Stimulated activated CD4-positive, alpha-beta T cell treated with anti-CD3 and anti-CD28 coated beads, Interleukin-1b, Interleukin-23, amount 100 ng/mL, for 1 hour (primary cell): ENCODE data around the gene PDE1C.
"Not testable (repeated sequence)": the region's sequence is repeated elsewhere in the genome, so short reads cannot be mapped to it uniquely, and the experiment has no call there.

Experiments
- DNase-seq, 2 donors: peaks; one replicate each; pipeline ENCODE4 v3.0.0-alpha.2; 2020; ENCODE audit warnings: low read depth in 2 of 2

The PDE1C gene

DNA sequence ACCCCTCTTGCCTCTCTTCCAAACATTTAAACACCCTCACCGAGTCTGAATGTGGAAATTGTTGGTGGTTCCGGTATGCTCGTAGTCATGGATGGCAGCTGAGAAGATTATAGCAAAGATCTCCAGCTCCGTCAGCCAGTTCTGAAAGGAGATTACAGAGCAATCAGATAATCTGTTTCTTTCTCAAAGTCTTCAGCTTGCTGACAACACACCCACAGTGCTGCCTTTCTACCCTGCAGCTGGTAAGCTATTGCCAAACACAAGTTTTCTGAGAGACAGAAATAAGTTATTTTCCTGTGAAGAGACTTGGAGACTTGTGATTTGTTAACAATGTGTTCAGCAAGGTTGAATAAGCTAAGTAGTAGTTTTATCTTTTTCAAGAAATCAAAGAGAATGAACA, 219.6 kb downstream of the PDE1C start:
- no peak for DNase-seq

DNA sequence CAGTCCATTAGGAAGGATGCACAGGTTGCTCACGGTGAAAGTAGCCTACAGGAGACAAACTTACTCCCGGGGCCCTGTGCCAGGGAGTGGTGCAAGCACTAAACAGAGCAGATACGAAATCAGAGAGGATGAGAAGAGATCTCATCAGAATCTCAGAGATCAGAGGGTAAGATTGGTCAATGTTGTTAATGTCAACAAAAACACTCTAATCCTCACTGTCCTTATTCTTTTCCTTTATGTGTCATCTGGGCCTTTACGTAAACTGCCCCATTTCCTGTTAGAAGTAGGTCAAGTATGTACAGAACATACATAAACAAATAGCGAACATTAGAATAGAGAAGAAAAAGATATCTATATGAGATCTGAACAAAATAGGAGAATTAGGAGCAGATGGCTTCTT, 220.1 kb downstream of the PDE1C start:
- no peak for DNase-seq

DNA sequence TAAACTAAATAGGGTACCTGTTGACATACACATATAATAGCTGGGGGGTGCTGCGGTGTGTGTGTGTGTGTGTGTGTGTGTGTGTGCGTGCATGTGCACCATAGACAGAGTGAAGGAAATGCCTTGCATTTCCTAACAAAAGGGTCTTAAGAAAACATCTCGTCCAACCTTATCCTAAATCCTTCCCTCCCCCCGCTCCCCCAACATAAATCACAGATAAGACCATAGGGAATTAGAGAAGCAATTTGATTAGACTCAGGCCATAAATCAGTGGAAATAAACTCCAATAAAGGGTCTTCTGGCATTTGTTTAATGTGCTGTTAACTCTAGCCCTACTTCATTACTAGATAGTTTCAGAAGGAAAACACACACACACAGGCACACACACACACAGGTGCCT, 234.7 kb downstream of the PDE1C start:
- DNase-seq, result no peak

DNA sequence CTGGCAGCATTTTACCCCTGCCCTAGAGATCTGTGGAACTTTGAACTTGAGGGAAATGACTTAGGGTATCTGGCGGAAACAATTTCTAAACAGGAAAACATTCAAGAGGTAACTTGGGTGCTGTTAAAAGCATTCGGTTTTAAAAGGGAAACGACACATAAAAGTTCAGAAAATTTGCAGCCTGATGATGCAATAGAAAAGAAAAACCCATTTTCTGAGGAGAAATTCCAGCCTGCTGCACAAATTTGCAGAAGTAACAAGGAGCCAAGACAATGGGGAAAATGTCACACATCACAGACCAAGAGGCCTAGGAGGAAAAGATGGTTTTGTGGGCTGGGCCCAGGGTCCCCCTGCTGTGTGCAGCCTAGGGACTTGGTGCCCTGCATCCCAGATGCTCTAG, 236.6 kb downstream of the PDE1C start:
- not testable (repeated sequence) for DNase-seq

DNA sequence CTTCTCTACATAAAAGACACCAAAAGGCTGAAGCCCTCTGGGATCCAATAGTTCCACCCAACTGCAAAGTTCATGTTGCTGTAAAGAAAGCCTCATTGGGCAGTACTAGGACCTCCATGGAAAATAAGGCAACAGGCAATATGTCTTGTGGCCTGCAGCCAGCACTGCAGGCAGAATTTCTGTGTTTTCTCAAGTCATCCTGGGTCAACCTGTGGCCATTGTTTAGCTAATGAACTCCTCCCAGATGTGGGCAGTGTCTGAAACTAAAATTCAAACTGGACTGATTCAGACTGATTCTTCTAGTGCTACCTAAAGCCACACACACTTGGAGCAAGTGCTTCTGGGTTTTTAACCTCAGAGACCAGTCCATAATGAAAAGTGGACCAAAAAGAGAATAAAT, 241.7 kb downstream of the PDE1C start:
- no peak for DNase-seq

DNA sequence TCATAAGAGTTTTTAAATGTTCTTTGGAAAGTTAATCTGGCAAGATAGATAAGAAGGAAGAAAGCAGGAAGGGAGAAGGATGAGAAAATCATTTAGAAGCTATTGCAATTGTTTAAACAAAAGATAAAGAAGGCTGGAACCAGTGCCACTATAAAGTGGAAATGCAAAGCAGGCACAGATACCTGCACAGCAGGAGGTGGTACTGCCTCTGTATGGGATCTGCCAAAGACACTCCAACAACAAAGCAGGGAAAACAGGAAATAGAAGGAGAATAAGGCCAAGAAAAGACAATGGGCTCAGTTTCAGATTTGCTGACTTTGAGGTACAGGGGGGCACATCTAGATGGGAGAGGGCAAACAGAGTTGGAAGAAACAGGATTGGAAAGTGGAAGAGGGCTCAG, 244.6 kb downstream of the PDE1C start:
- DNase-seq, result no peak

DNA sequence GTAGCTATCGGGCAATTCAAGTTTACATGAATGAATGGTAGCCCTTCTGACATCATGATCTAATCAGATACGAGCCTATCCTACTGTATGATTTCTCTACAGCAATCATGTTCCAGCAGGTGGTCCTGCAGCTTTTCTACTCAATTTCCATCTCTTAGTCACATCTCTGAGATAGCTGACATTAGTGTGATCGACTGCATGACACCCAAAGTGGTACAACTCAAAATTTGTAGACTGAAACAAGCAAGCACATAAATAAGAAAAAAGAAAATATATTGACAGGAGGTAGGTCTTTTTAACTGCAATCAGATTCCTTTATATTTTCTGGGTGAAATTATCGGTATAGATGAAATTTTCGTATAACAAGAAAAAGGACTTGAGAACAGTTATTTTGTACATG, 251.2 kb downstream of the PDE1C start:
- DNase-seq, result no peak

DNA sequence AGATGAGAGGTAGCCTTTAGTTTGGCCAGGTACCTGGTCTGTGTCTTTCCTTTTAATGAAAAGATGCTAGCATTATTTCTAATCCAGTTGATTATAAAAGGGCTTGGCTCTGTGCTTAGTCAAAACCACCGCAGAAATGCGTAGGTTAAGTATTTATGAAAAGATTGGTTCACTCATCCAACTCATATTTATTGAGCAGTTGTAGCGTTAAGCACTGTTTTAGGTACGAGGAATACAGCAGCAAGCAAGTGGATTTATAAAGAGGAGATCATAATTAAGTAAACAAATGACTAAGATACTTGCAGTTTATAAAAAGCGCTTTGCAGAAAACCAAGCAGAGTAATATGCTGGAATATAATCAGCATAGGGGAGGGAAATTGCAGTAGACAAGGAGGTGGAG, 253.4 kb downstream of the PDE1C start:
- DNase-seq, result no peak

DNA sequence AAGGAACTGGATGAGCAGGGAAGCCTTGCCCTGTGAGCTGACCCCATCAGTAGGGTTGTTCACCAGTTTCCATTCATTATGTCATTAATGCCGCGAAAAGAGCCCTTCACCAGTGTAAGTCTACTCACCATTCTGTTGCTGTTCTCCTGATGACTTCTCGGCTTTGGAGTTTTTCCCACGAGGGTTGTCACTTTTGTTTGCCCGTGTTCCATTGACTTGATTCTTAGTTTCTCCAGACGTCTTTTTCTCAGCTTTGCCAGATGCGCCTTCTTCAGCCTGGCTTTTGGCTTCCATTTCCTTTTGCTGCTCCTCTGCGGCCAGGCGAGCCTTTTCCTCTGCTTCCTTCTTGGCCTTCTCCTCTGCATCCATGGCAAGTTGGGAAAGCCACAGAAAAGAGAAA, 254.4 kb downstream of the PDE1C start:
- no peak for DNase-seq

DNA sequence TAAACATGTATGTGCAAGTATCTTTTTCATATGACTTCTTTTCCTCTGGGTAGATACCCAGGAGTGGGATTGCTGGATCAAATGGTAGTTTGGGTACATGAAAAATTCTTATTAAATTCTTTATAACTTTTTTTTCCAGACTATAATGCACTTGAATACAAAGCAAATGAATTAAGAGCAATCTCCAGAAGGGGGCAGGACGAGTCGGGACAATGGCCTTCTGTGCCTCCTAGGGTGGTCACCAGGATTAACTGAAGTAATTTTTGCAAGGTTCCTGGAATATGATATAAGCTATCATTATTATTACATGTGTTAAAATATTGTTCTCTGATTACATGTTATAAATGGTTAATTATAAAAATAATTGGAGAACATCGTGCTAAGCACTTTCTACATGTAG, 256.0 kb downstream of the PDE1C start:
- DNase-seq, result no peak

DNA sequence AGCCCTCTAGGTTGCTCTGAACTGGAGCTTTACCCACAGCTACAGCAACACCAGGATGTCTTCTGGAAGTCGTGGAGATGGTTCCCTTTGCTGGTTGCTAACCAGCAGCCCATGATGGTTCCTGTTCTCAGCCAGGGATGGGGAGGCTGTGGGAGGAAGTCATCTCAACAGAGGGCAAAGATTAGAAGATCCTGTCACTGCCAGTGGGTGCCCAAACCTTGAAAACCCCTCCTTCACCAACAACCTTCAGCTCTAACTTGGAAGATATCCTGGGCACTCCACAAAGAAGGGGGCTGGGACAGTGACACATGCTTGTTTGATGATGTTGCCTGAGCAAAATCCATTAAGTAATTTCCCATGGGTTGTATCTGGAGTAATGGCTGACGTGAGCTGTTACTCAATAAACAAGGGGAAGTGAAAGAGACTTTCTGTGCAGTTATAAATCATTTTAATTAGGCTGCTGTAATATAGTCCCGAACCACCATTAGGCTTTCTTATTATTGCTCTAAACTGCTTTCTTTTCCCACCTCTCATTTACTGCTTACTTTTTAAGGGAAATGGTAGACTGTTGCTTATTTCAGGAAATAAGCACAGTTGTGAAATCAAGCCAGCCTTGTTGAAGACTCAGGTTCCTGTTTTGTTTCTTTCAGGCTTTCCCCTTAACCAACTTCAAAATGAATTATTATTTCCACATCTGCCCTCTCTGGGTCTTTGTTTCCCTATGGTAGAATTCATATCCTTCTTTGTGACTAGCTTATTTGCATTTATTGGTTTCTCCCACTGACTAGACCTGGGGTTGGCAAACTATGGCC, 258.4 kb downstream of the PDE1C start:
- no peak for DNase-seq

DNA sequence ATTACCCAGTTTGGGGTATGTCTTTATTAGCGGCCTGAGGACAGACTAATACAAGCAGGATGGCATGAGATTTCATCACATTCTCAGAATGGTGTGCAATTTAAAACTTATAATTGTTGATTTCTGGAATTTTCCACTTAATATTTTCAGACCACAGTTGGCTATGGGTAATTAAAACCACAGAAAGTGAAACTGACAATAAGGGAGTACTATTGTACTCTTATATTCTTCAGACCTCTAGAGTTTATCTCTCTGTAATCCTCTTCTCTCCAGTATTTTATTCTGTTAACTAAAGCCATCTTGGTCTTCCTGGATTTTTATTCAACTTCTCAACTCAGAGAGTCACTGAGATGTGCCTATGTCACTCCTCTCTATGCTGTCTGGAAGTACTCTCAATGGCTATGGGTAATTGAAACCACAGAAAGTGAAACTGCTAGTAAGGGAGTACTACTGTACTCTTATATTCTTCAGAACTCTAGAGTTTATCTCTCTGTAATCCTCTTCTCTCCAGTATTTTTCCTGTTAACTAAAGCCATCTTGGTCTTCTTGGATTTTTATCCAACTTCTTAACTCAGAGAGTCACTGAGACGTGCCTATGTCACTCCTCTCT, 264.9 kb downstream of the PDE1C start:
- DNase-seq, result no peak

DNA sequence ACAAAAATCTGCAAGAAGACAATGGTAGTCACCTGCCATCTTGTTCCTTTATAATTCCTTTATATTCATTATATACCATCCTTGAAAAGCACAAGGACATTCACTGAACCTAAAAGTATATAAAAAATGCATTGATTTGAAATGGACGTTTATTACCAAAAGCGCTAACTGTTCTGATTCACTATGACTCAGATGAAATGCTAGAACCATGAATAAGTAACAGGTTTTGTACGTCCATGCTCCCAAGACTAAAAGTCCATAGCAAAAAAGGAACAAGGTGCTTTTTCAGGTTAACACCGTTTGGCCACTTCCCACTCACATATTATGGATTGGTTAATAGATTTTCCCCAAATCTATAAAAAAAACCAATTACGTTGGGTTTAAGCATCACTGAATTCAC, 273.8 kb downstream of the PDE1C start:
- no peak for DNase-seq

DNA sequence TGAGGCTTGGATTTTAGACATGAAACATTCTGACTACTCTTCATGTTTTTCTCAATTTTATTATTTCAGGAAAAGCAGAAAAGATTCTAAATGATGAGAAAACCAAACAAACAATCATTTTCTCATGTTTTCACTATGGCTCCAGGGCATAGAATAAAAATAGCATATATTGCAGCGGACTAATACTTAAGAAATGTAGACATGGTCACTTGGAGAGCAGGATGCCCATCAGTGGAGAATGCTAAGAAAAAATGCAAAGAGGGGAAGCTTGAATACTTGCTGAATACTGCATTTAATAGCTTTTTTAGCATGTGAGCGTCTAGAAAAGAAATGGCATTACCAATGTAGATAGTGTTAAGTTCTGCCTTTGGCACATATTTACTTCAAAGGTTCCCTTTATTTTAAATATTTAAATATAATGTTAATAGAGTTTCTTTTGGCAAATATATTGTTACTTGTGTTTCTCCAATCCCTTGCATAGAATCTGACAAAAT, 275.3 kb downstream of the PDE1C start:
- DNase-seq, result no peak

DNA sequence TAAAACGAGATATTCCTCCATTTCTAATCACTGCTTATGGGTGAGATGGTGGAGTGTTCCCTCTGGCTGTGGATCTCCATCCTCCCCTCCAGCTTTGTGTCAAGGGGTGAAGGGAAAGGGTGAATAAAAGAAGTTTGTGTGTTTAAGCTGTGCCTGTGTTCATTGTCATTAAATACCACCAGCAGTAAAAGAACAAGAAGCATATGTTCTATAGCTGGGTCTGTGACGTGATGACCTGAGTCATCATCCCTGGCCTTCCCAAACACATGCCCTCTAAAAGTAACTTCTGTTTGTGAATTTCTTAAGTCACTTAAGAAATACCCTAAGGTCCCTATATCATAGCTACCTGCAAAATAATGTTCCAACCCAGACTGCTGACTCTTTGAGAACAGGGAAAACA, 278.3 kb downstream of the PDE1C start:
- DNase-seq, result no peak

DNA sequence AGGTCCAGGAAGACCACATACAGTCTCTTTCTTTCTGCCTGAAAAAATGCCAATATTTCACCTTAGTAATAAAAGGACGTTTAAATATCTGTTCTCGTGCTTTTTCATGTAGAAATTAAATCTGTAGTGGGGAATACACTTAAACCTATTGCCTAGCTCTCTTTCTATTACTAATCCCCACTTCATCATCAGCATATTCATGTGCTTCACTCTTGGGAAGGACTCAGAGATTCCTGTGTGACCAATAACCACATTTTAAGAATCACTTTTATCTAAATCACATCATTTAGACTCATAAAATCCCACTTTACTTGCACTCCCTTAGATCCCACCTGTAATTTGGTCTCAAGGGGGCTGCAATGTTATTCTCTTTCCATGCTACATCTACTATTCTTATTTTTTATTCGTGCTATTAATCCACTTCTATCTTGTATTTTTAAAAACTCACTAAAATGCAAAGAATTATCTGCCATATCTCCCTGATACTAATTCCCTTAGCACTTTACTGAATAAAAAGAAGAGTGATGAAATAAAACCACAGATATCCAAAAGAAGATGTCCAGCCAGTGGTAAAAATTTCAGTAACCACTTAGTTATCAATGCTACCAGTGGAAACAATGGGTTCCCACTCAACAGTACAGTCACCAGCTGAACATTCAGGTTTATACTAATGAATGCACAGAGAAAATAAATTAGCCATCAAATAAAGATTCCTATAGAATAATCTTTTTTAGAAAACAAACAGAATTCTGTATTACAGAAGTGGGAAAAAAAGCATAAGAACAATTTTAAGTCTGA, 281.1 kb downstream of the PDE1C start:
- no peak for DNase-seq

DNA sequence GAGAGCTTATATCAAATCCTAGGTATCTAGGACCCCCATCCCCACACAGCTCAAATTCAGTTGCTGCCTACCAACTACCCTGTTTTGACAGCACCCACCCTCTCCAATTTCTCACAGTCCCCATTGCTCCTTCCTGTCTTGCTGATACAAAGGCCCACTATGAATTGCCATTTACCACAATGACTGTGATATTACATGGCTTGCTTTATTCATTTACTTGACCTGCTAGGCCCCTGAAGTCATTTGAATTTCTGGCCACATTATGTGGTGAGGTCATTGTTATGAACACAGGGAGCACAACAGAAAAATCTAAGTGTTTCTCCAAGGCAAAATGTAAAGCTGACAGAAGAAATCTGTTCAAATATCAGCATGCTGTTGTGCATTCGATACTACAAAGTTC, 281.8 kb downstream of the PDE1C start:
- no peak for DNase-seq

DNA sequence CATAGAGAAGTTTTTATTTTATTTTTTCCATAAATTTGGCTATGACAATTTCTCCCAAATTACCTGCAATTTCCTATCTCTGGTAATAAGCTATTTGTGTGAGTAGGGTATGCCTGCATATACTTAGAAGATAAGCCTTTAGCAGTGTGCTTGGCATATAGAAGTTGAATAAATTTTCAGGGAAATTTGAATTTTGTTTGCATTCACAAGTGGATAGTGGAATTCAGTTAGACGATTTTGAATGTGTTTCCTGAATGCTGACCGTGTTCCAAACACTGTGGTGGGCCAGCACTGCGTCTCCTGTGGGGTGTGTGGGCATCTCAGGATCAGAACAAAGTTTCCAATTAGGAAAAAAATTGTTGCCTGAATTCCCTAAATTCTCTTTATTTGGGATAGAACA, 283.9 kb downstream of the PDE1C start:
- DNase-seq, result no peak

DNA sequence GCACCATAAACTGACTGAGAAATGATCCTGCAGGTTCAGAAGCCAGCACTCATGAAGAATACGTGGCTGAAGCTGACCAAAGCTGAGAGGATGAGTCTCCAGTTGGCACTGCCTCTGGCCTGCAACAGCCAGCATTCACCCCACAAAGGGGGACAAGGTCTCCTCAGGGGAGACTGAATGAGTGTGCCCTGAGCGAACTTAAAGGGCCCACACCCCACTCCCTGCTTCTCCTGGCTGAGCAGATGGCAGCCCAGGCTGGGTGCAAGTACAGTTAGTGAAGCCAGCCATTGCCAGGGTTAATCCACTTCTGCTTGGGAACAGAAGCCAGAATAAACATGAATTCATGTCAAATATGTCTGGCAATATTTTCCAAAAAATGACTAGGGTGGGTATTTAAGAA, 285.1 kb downstream of the PDE1C start:
- no peak for DNase-seq

DNA sequence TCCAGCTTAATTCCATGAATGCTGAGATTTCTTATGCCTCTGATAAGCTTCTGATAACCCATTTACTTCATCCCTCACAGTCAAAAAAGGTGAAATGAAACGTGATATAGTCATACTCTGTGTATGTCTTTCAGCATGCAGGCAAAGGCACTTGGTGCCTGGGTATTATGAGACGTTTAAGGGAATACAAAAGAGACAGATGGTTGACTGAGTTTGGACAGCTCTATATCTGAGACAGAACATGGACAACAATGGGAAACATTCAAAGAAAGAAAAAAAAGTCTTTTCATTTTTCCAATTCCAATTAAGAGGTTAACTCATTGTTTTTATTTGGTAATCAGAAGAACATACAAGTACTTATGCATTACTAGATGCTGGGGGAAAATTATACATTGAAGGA, 287.0 kb downstream of the PDE1C start:
- no peak for DNase-seq

DNA sequence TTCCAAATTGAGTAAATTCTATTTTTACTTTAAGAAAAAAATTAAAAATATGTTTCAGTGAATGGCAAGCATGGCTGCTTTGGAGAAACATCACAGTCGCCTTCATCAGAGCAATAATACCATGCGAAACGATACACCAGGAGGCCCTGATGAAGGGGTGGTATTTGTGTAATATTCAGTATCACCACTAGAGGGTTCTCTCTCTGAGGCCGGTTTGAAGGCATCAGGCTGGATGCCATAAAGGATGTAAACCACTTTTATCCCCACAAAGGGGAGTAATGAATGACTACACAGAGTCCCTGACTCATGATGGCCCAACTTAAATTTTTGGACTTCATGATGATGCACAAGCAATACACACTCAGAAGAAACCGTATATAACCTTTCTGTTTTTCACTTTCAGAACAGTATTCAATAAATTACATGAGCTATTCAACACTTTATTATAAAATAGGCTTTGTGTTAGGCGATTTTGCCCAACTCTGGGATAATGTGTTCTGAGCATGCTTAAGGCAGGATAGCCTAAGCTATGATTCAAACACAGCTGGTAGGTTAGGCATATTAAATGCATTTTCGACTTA, 287.7 kb downstream of the PDE1C start:
- DNase-seq, result no peak

DNA sequence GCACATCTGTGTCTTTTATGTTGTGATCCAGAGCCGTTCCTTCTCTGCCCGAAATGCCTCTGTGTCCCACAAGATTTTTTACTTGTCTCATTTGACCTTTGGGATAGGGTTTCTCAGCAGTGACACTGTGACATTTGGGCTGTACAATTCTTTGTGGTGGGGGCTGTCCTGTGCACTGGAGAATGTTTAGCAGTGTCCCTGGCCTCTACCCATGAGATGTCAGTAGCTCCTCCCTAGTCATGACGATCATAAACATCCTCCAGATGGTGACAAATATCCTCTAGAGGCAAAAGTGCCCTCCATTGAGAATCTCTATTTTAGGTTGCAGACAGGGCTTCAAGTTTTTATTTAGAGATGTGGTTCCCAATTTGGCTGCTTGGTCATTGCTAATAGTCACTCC, 291.9 kb downstream of the PDE1C start:
- no peak for DNase-seq
